HEK293 (cell line): Measurements from ENCODE around the gene SLC35G2.
"Not testable (repeated sequence)": the region's sequence is repeated elsewhere in the genome, so short reads cannot be mapped to it uniquely, and the experiment has no call there.

Experiments used
- CTCF ChIA-PET: fragments of 350-600 bp; formaldehyde crosslinking; extraction: SDS; loops from one replicate; lab custom pipeline; 2021; ENCODE audit warnings: antibody characterized with exemption; lab: Yijun Ruan, JAX
- POLR2A ChIA-PET: fragments of 300-600 bp; formaldehyde crosslinking; extraction: SDS; loops from one replicate; lab custom pipeline; 2020; ENCODE audit warnings: antibody characterized with exemption, inconsistent platforms; lab: Yijun Ruan, JAX
- H3K27ac ChIP-seq: fragments of 200-500 bp; sonication (Bioruptor generic); 2 replicates; pipeline ENCODE4 v1.5.1; 2014; ENCODE audit warnings: low read depth, low read length, control low read depth, inconsistent platforms; ENCODE audit errors: extremely low read depth
- H3K36me3 ChIP-seq, 2 experiments: fragments of 200-500 bp in 1 of 2; sonication (Bioruptor generic) in 1 of 2; 1 replicate in 1 of 2; 2 replicates in 1 of 2; pipeline ENCODE4 v1.5.1; 2014 to 2017; ENCODE audit warnings: inconsistent platforms in 2 of 2, low read length in 2 of 2; ENCODE audit not compliant: control insufficient read depth in 2 of 2, insufficient read depth in 1 of 2
- H3K4me1 ChIP-seq: fragments of 200-500 bp; sonication (Bioruptor generic); 2 replicates; pipeline ENCODE4 v1.5.1; 2014; ENCODE audit warnings: mild to moderate bottlenecking, low read length, inconsistent platforms; ENCODE audit not compliant: control insufficient read depth, insufficient read depth
- H3K4me3 ChIP-seq: 2 replicates; pipeline ENCODE4 v1.5.1; 2011; ENCODE audit warnings: low read depth, mild to moderate bottlenecking, control low read depth, low read length, moderate library complexity
- H3K9me3 ChIP-seq: fragments of 200-500 bp; sonication (Bioruptor generic); 2 replicates; pipeline ENCODE4 v1.5.1; 2014; ENCODE audit warnings: low read depth, low read length, inconsistent platforms; ENCODE audit not compliant: control insufficient read depth, insufficient read depth
- FEZF1 ChIP-seq: fragments of 450-650 bp; formaldehyde crosslinking; IDR thresholded peaks from 2 replicates; pipeline ENCODE4 v1.5.1; 2016; ENCODE audit warnings: missing biosample characterization, missing genetic modification characterization
- GLI2 ChIP-seq: fragments of 450-650 bp; formaldehyde crosslinking; IDR thresholded peaks from 2 replicates; pipeline ENCODE4; 2017; ENCODE audit warnings: missing biosample characterization, missing genetic modification characterization, low read depth, borderline replicate concordance
- HOXD13 ChIP-seq: sonication (generic); formaldehyde crosslinking; IDR thresholded peaks from 2 replicates; pipeline ENCODE4 v1.8.0; 2022; ENCODE audit warnings: missing genetic modification reagents, borderline replicate concordance
- KLF7 ChIP-seq: fragments of 450-650 bp; formaldehyde crosslinking; IDR thresholded peaks from 2 replicates; pipeline ENCODE4 v1.5.1; 2016; ENCODE audit warnings: missing biosample characterization, missing genetic modification characterization, borderline replicate concordance
- MEIS1 ChIP-seq: sonication (generic); formaldehyde crosslinking; IDR thresholded peaks from 2 replicates; pipeline ENCODE4 v1.8.1; 2022; ENCODE audit warnings: missing genetic modification reagents, mild to moderate bottlenecking, borderline replicate concordance
- MZF1 ChIP-seq: fragments of 450-650 bp; formaldehyde crosslinking; IDR thresholded peaks from 2 replicates; pipeline ENCODE4 v1.5.1; 2017; ENCODE audit warnings: missing biosample characterization, missing genetic modification characterization, borderline replicate concordance
- SALL2 ChIP-seq: fragments of 450-650 bp; formaldehyde crosslinking; IDR thresholded peaks from 2 replicates; pipeline ENCODE4 v1.5.0; 2017; ENCODE audit warnings: missing biosample characterization, mild to moderate bottlenecking, missing genetic modification characterization, borderline replicate concordance
- SCRT2 ChIP-seq: fragments of 450-650 bp; formaldehyde crosslinking; IDR thresholded peaks from 2 replicates; pipeline ENCODE4 v1.5.1; 2016; ENCODE audit warnings: missing biosample characterization, missing genetic modification characterization
- SP2 ChIP-seq: fragments of 450-650 bp; formaldehyde crosslinking; IDR thresholded peaks from 2 replicates; pipeline ENCODE4 v1.5.1; 2016; ENCODE audit warnings: missing biosample characterization, missing genetic modification characterization
- SP3 ChIP-seq: fragments of 450-650 bp; formaldehyde crosslinking; IDR thresholded peaks from 2 replicates; pipeline ENCODE4 v1.5.1; 2016; ENCODE audit warnings: missing biosample characterization, missing genetic modification characterization
- TCF7L2 ChIP-seq: IDR thresholded peaks from 2 replicates; pipeline ENCODE4 v1.6.1; 2011; ENCODE audit warnings: low read depth, mild to moderate bottlenecking, inconsistent platforms, low read length, moderate library complexity, borderline replicate concordance
- ZBTB21 ChIP-seq: fragments of 450-650 bp; formaldehyde crosslinking; IDR thresholded peaks from 2 replicates; pipeline ENCODE4 v1.5.1; 2017; ENCODE audit warnings: missing biosample characterization, missing genetic modification characterization
- ZEB2 ChIP-seq: fragments of 450-650 bp; formaldehyde crosslinking; IDR thresholded peaks from 2 replicates; pipeline ENCODE4 v1.5.1; 2016; ENCODE audit warnings: missing biosample characterization, missing genetic modification characterization
- ZNF140 ChIP-seq: fragments of 450-650 bp; formaldehyde crosslinking; IDR thresholded peaks from 2 replicates; pipeline ENCODE4 v1.5.1; 2016; ENCODE audit warnings: missing biosample characterization, missing genetic modification characterization
- ZNF155 ChIP-seq: fragments of 450-650 bp; formaldehyde crosslinking; IDR thresholded peaks from 2 replicates; pipeline ENCODE4 v1.5.1; 2016; ENCODE audit warnings: missing biosample characterization, missing genetic modification characterization
- ZNF248 ChIP-seq: fragments of 450-650 bp; formaldehyde crosslinking; IDR thresholded peaks from 2 replicates; pipeline ENCODE4 v1.5.1; 2017; ENCODE audit warnings: missing biosample characterization, missing genetic modification characterization
- ZNF302 ChIP-seq: fragments of 450-650 bp; formaldehyde crosslinking; IDR thresholded peaks from 2 replicates; pipeline ENCODE4 v1.5.1; 2016; ENCODE audit warnings: missing biosample characterization, missing genetic modification characterization, low read depth
- ZNF341 ChIP-seq: fragments of 450-650 bp; formaldehyde crosslinking; IDR thresholded peaks from 2 replicates; pipeline ENCODE4; 2016; ENCODE audit warnings: low read depth, missing biosample characterization, missing genetic modification characterization
- ZNF404 ChIP-seq: fragments of 450-650 bp; formaldehyde crosslinking; IDR thresholded peaks from 2 replicates; pipeline ENCODE4 v1.5.1; 2017; ENCODE audit warnings: missing biosample characterization, missing genetic modification characterization
- ZNF549 ChIP-seq: fragments of 450-650 bp; IDR thresholded peaks from 2 replicates; pipeline ENCODE4 v1.5.1; 2018; ENCODE audit warnings: missing biosample characterization, missing genetic modification characterization, mild to moderate bottlenecking, inconsistent platforms, moderate library complexity
- ZNF560 ChIP-seq: fragments of 450-650 bp; formaldehyde crosslinking; IDR thresholded peaks from 2 replicates; pipeline ENCODE4 v1.5.1; 2017; ENCODE audit warnings: missing biosample characterization, missing genetic modification characterization, borderline replicate concordance
- ZNF621 ChIP-seq: fragments of 450-650 bp; formaldehyde crosslinking; IDR thresholded peaks from 2 replicates; pipeline ENCODE4 v1.5.1; 2017; ENCODE audit warnings: missing biosample characterization, missing genetic modification characterization
- ZNF623 ChIP-seq: fragments of 450-650 bp; formaldehyde crosslinking; IDR thresholded peaks from 2 replicates; pipeline ENCODE4 v1.5.1; 2016; ENCODE audit warnings: missing biosample characterization, missing genetic modification characterization
- ZNF660 ChIP-seq: fragments of 450-650 bp; IDR thresholded peaks from 2 replicates; pipeline ENCODE4 v1.5.1; 2018; ENCODE audit warnings: missing biosample characterization, mild to moderate bottlenecking, missing genetic modification characterization
- ZNF670 ChIP-seq: fragments of 450-650 bp; formaldehyde crosslinking; IDR thresholded peaks from 2 replicates; pipeline ENCODE4 v1.5.1; 2016; ENCODE audit warnings: missing biosample characterization, missing genetic modification characterization, low read depth
- ZXDB ChIP-seq: fragments of 450-650 bp; formaldehyde crosslinking; IDR thresholded peaks from 2 replicates; pipeline ENCODE4 v1.5.1; 2016; ENCODE audit warnings: missing biosample characterization, missing genetic modification characterization
- TF ChIP-seq, protein P1 (sequence below): fragments of 450-650 bp; formaldehyde crosslinking; IDR thresholded peaks from 2 replicates; pipeline ENCODE4 v1.5.1; 2017; ENCODE audit warnings: missing biosample characterization, mild to moderate bottlenecking, missing genetic modification characterization, moderate library complexity
- TF ChIP-seq, protein P2 (sequence below): fragments of 450-650 bp; formaldehyde crosslinking; IDR thresholded peaks from 2 replicates; pipeline ENCODE4 v1.5.1; 2017; ENCODE audit warnings: missing biosample characterization, missing genetic modification characterization
- TF ChIP-seq, protein P3 (sequence below): fragments of 450-650 bp; formaldehyde crosslinking; IDR thresholded peaks from 2 replicates; pipeline ENCODE4 v1.5.1; 2017; ENCODE audit warnings: missing biosample characterization, missing genetic modification characterization

SLC35G2 gene

DNA sequence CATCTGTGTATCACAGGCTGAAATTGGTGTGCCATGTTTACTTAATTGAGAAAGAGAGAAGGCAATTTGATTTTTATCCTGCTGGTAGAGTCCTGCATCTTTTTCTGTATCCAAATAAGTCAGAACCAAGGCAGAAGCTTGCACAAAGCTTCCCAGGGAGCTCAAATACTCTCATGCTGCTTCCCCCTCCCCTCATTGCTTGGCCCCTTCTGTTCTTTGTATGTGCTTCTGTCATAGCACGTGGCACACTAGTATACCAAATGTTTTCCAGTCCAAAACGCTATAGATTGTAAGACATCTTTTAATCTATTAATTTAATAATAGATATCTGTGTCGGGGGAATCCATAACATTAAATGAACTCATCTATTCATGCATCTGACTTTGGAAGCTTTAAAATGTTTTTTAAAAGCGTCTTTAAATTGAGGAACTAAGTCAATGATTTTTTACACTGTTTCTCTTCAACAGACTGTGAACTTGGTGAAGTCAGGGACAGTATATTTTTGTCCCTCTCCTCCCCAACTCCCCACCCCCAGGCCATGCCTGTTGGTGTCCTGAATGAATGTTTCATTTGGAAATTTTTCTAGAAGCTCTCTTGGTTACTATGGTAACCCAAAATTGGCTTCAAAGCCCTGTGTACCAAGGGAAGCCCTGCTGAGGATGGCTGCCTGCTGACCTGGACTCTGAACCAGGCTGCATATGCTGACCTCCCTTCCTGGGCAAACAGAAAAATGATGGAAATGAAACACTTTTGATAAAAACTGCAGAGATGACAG, 26.2 kb upstream of the SLC35G2 start:
- no peaks in the 10 kb centered on the region for H3K9me3 ChIP-seq
- TF ChIP-seq ZNF341 (tag by site-specific recombination) (no peak), ZXDB (tag by site-specific recombination) (no peak), ZNF623 (tag by site-specific recombination) (no peak), SCRT2 (tag by site-specific recombination) (no peak), ZBTB21 (tag by site-specific recombination) (no peak), HOXD13 (CRISPR knock-in tag) (no peak), ZNF248 (tag by site-specific recombination) (no peak), ZNF670 (tag by site-specific recombination) (no peak), SP2 (tag by site-specific recombination) (no peak), MEIS1 (CRISPR knock-in tag) (no peak), GLI2 (tag by site-specific recombination) (no peak), MZF1 (no peak), ZNF404 (tag by site-specific recombination) (no peak), ZNF560 (tag by site-specific recombination) (no peak), ZNF155 (tag by site-specific recombination) (no peak), KLF7 (tag by site-specific recombination) (no peak), ZNF660 (tag by site-specific recombination) (no peak)
- TF ChIP-seq, protein P1, sequence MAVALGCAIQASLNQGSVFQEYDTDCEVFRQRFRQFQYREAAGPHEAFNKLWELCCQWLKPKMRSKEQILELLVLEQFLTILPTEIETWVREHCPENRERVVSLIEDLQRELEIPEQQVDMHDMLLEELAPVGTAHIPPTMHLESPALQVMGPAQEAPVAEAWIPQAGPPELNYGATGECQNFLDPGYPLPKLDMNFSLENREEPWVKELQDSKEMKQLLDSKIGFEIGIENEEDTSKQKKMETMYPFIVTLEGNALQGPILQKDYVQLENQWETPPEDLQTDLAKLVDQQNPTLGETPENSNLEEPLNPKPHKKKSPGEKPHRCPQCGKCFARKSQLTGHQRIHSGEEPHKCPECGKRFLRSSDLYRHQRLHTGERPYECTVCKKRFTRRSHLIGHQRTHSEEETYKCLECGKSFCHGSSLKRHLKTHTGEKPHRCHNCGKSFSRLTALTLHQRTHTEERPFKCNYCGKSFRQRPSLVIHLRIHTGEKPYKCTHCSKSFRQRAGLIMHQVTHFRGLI: no peak
- TF ChIP-seq, protein P2, sequence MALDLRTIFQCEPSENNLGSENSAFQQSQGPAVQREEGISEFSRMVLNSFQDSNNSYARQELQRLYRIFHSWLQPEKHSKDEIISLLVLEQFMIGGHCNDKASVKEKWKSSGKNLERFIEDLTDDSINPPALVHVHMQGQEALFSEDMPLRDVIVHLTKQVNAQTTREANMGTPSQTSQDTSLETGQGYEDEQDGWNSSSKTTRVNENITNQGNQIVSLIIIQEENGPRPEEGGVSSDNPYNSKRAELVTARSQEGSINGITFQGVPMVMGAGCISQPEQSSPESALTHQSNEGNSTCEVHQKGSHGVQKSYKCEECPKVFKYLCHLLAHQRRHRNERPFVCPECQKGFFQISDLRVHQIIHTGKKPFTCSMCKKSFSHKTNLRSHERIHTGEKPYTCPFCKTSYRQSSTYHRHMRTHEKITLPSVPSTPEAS (tag by site-specific recombination): no peak
- TF ChIP-seq, all 188 proteins: peak for 0
- Histone ChIP-seq H3K36me3 (no peaks in the 10 kb centered on the region), H3K27ac (no peak overlapping the region), H3K4me1 (no peaks in the 10 kb centered on the region), H3K4me3 (no peak overlapping the region)
- ChIA-PET CTCF (interaction anchor here (0.6 kb wide), 2 partner anchors 11 to 69 kb away, joined by 3 read pairs; no protein-coding TSS in a partner anchor), POLR2A (no interaction called here)

DNA sequence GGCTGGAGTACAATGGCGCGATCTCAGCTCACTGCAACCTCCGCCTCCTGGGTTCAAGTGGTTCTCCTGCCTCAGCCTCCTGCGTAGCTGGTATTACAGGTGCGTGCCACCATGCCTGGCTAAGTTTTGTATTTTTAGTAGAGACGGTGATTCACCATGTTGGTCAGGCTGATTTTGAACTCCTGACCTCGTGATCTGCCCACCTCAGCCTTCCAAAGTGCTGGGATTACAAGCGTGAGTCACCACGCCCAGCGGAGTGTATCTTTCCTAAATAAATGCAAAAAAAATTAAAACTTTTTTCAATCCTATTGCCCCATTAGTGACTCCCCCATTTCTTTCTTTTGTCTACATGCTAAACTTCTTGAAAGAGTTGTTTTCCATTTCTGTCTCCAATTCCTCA, 17.8 kb upstream of the SLC35G2 start:
- H3K4me3 ChIP-seq, H3K9me3 ChIP-seq, POLR2A ChIA-PET, H3K36me3 ChIP-seq, H3K4me1 ChIP-seq, H3K27ac ChIP-seq: not testable (repeated sequence)
- CTCF ChIA-PET: interaction anchor here (0.6 kb wide), 1 partner anchor 155 kb away, joined by 4 read pairs; no protein-coding TSS in a partner anchor

DNA sequence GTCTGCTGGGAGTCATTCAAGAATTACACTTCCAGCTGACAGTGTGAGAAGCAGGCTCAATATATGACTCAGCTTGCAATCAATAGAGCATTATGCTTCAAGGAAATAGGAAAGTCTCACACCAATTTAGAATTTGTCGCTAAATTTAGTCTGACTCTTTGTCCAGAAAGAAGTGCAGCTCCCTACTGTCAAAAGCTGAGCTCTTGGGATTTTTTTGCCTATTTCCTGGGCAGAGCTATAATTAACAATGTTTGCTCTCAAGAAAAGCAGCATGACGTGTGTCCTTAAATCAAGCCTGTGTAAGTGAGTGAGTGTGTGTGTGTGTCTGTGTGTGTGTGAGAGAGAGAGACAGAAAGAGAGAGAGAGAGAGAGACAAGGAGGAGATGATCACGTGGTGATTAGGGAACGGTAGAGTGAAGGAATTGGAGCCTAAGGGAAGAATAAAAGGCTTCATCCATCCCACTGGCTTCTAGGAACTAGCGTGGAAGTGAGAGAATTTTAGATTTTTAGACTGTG, 16.4 kb upstream of the SLC35G2 start:
- Histone ChIP-seq H3K9me3 (no peaks in the 10 kb centered on the region), H3K4me3 (no peak overlapping the region), H3K36me3 (no peaks in the 10 kb centered on the region), H3K27ac (peak overlapping the region; percentile 1), H3K4me1 (peaks cover 8% of the 10 kb centered on the region; the same call in 1 of the 2 replicates)
- ChIA-PET POLR2A (no interaction called here), CTCF (no interaction called here)
- peak; percentile 68; the same call in 1 of the 2 replicates for TF ChIP-seq SALL2
- TF ChIP-seq ZNF302 (tag by site-specific recombination): 0 out of 2 replicates have a peak, but pooled peaks have one; percentile 58
- TF ChIP-seq FEZF1: peak; percentile 76
- TF ChIP-seq, protein P3, sequence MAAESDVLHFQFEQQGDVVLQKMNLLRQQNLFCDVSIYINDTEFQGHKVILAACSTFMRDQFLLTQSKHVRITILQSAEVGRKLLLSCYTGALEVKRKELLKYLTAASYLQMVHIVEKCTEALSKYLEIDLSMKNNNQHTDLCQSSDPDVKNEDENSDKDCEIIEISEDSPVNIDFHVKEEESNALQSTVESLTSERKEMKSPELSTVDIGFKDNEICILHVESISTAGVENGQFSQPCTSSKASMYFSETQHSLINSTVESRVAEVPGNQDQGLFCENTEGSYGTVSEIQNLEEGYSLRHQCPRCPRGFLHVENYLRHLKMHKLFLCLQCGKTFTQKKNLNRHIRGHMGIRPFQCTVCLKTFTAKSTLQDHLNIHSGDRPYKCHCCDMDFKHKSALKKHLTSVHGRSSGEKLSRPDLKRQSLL (tag by site-specific recombination): no peak
- no peak for TF ChIP-seq ZNF549
- TF ChIP-seq TCF7L2: no peak
- TF ChIP-seq ZEB2 (tag by site-specific recombination): peak; percentile 87
- TF ChIP-seq ZNF140 (tag by site-specific recombination): no peak
- TF ChIP-seq SP3 (tag by site-specific recombination): no peak
- 0 out of 2 replicates have a peak, but pooled peaks have one; percentile 43 for TF ChIP-seq ZNF660 (tag by site-specific recombination)
- TF ChIP-seq ZNF621: peak; percentile 76; the same call in 1 of the 2 replicates
